Adrenal gland (tissue), 12 donors: ENCODE results near the gene MXRA8. TPM values are rescaled to one million over a fixed set of nuclear protein-coding genes. Genes with fewer than 3 reads are reported as not detected.

ENCODE experiments used
- DNase-seq, 7 donors: peaks; one replicate each; pipeline ENCODE4 v3.0.0-alpha.2; 2019 to 2020
- H3K27ac ChIP-seq, 5 donors: fragments of 200-600 bp; sonication (generic) in 4 of 5; 1 replicate in 3 of 5; 2 replicates in 2 of 5; pipeline versions ENCODE4 v1.5.1 to v1.8.0; 2016 to 2020; ENCODE audit warnings: mild to moderate bottlenecking in 1 of 5
- H3K27me3 ChIP-seq: fragments of 200-600 bp; 2 replicates; pipeline ENCODE4 v1.8.0; 2021
- H3K36me3 ChIP-seq, 2 donors: fragments of 200-600 bp; replicated peaks in 1 of 2; 1 replicate in 1 of 2; 2 replicates in 1 of 2; pipeline versions ENCODE4 v1.5.1 to v1.8.0; 2018 to 2022
- H3K4me1 ChIP-seq, 2 donors: fragments of 200-600 bp; replicated peaks in 1 of 2; 1 replicate in 1 of 2; 2 replicates in 1 of 2; pipeline versions ENCODE4 v1.5.1 to v1.8.0; 2018 to 2021
- H3K4me3 ChIP-seq, 4 donors: fragments of 200-600 bp; sonication (generic) in 3 of 4; one replicate each; pipeline ENCODE4 v1.5.1; 2016 to 2018
- H3K9me3 ChIP-seq, 3 donors: fragments of 200-600 bp; sonication (generic) in 1 of 3; replicated peaks in 1 of 3; 1 replicate in 2 of 3; 2 replicates in 1 of 3; pipeline versions ENCODE4 v1.5.1 to v1.8.0; 2016 to 2021
- CTCF ChIP-seq, 6 experiments: fragments of 450-650 bp in 4 of 6; fragments of 200-600 bp in 2 of 6; sonication (generic) in 1 of 6; IDR thresholded peaks; 1 replicate in 5 of 6; 2 replicates in 1 of 6; pipeline versions ENCODE4 v1.5.1 to v1.8.0; 2016 to 2021; ENCODE audit warnings: antibody characterized with exemption in 6 of 6, mild to moderate bottlenecking in 2 of 6, moderate library complexity in 1 of 6
- POLR2A ChIP-seq, 2 donors: fragments of 450-650 bp; IDR thresholded peaks; one replicate each; pipeline ENCODE4 v1.6.1; 2017; ENCODE audit warnings: antibody characterized with exemption in 2 of 2, mild to moderate bottlenecking in 2 of 2, moderate library complexity in 1 of 2
- WGBS, 4 donors: extraction: QIAGEN DNeasy Blood & Tissue Kit in 2 of 4; methylation state at CpG; one replicate each; pipeline versions ENCODE4 v1.1.5 to v1.1.7; 2013 to 2017; 5-methylcytosine and 5-hydroxymethylcytosine counted together
- intact Hi-C, 2 donors: fragments of 100-400 bp; cut with DNase I; formaldehyde crosslinking; loops; one replicate each; pipeline versions ENCODE4 v1.14.1 to v1.15.0; 2022 to 2023
- polyA plus RNA-seq, 3 donors: library from polyadenylated mRNA; stranded (reverse); fragments of 200-250 nt in 2 of 3; fragments of 350-450 nt in 1 of 3; fragmentation: Illumina TruSeq in 1 of 3; extraction: RNeasy Lipid Tissue Mini Kit (QIAGEN cat#74804) in 1 of 3; gene quantifications; one replicate each; pipeline ENCODE4 v1.2.3, GENCODE V29; 2013 to 2014
- total RNA-seq, 9 donors: library from RNA; depleted of rRNA in 4 of 9; stranded (reverse); fragments of >200 nt in 4 of 9; fragments of 120-200 nt in 1 of 9; fragmentation: NEBNext Ultra II Directional in 1 of 9; extraction: Animal tissue kit (Norgen Biotek cat#: 25700) in 1 of 9; gene quantifications; one replicate each; pipeline versions ENCODE4 v1.1.0 to v1.2.4, GENCODE V29; 2013 to 2023
- donor health status: healthy with polysubstance abuse.
- donor health status: Bipolar disorder and iron deficiency.
- donor health status: DM: yes; HTN: yes; CAD: no.
- donor health status: DM: no; HTN: no; CAD: no.
- donor health status: DM: no; HTN: no; CAD: no.
- donor health status: DM: yes; HTN: yes; CAD: no.

Gene MXRA8
- total and polyA plus RNA-seq, 12 donors: 8.4 to 104 (median 46.6) TPM

DNA sequence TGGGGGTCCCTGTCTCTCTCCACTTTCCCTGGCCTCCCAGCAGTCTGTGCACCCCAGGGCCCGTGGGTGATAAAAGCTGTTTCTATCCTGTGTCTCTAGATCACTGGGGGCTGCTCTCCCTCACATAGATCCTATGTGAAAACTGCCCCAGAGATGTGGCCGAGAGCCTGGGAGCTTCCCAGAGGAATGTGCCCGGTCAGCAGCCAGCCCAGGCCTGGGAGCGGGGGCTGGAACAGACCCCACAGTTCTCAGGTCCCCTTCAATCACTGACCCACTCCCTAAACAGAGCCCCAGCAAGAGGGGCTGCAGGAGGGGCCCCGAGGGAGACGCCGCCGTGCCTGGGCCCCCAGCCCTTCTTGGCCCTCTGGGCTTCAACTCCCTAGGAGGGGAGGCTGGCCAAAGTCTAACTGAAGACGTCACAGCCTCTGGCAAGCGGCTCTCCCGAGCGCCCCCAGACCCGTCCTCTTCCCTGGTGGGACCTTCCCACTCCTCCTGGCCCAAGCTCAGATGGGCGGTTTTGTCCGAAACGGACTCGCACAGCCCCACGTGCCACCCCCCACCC, 403 bp downstream of the MXRA8 start:
- peak in 1 of 7 donors; percentile 12 for DNase-seq
- Histone ChIP-seq H3K27me3 (peaks cover 20% of the 10 kb centered on the region), H3K9me3 (no peaks in the 10 kb centered on the region), H3K4me3 (peak overlapping the region in 1 of 4 donors; percentile 51), H3K36me3 (no peaks in the 10 kb centered on the region), H3K4me1 (peaks cover 0 to 4% of the 10 kb centered on the region in 2 donors), H3K27ac (peak overlapping the region in 3 of 5 donors; percentile 67 to 87 (median 72))
- TF ChIP-seq POLR2A (IDR thresholded peaks at IDR 0.05): no peak
- no peak for TF ChIP-seq CTCF (IDR thresholded peaks at IDR 0.05)
- intact Hi-C loops: no loop called here
- 30 to 45% (median 34%) methylated on average over 17 to 18 of the region's 18 CpGs; no CpG with 5 or more reads in 1 of the 4 donors for WGBS, 4 donors

DNA sequence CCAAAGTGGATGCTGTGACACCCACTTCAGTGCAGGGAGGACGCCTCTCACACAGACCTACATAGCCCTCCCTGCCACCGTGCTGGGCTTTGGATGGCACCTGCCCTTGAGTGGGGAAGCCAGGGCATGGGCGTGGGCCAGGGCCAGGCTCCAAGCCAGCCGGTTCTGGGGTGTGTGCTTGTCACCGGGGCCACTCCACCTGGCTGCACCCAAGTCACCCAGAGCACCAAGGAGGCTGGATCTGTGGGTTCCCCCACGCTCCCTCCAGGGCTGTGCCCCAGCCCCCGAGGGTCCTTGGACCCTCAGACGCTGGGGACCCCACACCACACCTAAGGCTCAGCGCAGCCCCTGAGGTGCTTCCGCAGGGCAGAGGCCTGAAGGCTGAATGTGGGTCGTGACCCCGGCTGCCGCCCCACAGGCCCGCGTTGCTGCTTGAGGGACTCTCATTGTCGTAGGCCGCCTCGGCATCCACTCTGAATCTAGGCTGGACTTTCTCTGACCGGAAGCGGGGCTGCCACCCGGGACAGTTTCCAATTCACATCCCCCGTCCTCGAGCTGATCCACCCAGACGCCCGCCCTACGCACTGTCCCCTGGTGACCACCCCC, 1.5 kb downstream of the MXRA8 start:
- DNase-seq: peak in 3 of 7 donors; percentile 9 to 24 (median 19)
- no peaks in the 10 kb centered on the region for H3K36me3 ChIP-seq
- H3K9me3 ChIP-seq: no peaks in the 10 kb centered on the region
- H3K27me3 ChIP-seq: peaks cover 20% of the 10 kb centered on the region
- WGBS, 4 donors: 25 to 53% (median 50%) methylated on average over 5 to 26 of the region's 26 CpGs; no CpG with 5 or more reads in 1 of the 4 donors
- peak overlapping the region in 1 of 4 donors; percentile 51 for H3K4me3 ChIP-seq
- peaks cover 0 to 4% of the 10 kb centered on the region in 2 donors for H3K4me1 ChIP-seq
- H3K27ac ChIP-seq: peak overlapping the region in 3 of 5 donors; percentile 19 to 87 (median 72)
- TF ChIP-seq POLR2A (IDR thresholded peaks at IDR 0.05) (no peak), CTCF (IDR thresholded peaks at IDR 0.05) (no peak)
- intact Hi-C loops: no loop called here

DNA sequence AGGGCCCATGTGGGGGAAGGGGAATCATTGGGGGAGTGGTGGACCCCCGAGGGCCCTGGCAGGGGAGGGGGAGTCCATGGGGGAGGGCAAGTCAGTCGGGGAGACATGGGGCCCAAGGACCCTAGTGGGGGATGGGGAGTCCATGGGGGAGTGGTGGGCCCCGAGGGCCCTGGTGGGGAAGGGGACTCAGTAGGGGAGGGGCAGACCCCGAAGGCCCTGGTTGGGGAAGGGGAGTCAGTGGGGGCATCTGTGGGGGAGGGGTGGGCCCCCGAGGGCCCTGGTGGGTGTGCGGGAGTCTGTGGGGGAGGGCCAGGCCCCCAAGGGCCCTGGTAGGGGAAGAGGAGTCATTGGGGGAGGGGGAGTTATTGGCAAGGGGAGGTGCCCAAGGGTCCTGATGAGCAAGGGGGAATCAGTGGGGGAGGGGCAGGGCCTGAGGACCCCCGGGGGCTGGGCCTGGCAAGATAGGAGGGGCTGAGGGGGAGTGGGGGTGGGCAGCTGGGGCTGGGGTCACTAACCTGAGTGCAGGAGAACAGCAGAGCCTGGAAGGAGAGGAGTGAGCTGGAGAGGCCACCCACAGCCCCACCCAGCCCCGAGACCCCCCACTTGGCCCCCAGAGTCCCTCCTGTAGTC, 2.1 kb downstream of the MXRA8 start:
- intact Hi-C loops: no loop called here
- TF ChIP-seq CTCF (IDR thresholded peaks at IDR 0.05) (no peak), POLR2A (IDR thresholded peaks at IDR 0.05) (no peak)
- Histone ChIP-seq H3K4me3 (peak overlapping the region in 1 of 4 donors; percentile 51), H3K4me1 (peaks cover 4 to 5% of the 10 kb centered on the region in 2 donors), H3K36me3 (no peaks in the 10 kb centered on the region), H3K27ac (peak overlapping the region in 1 of 5 donors; percentile 87), H3K27me3 (peaks cover 20% of the 10 kb centered on the region), H3K9me3 (no peaks in the 10 kb centered on the region)
- WGBS, 4 donors: 26 to 33% (median 32%) methylated on average over 1 to 8 of the region's 8 CpGs; no CpG with 5 or more reads in 1 of the 4 donors
- peak in 3 of 7 donors; percentile 1 to 12 (median 7) for DNase-seq

GRCh38 chr1:1355416-1355815, 2.9 kb downstream of the MXRA8 start:
- peak in 3 of 7 donors; percentile 21 to 59 (median 24) for DNase-seq
- no peaks in the 10 kb centered on the region for H3K9me3 ChIP-seq
- 1 to 16% (median 4%) methylated on average over 11 to 52 of the region's 52 CpGs; no CpG with 5 or more reads in 1 of the 4 donors for WGBS, 4 donors
- H3K4me3 ChIP-seq: peak overlapping the region in 1 of 4 donors; percentile 41
- TF ChIP-seq POLR2A (IDR thresholded peaks at IDR 0.05) (no peak), CTCF (IDR thresholded peaks at IDR 0.05) (no peak)
- H3K27ac ChIP-seq: peak overlapping the region in 1 of 5 donors; percentile 87
- H3K4me1 ChIP-seq: peaks cover 4 to 5% of the 10 kb centered on the region in 2 donors
- intact Hi-C loops: no loop called here
- no peaks in the 10 kb centered on the region for H3K36me3 ChIP-seq
- peaks cover 20% of the 10 kb centered on the region for H3K27me3 ChIP-seq
